OCI-LY1 (cell line): ENCODE data around the gene C12orf60.

Experiments
- H2AFZ ChIP-seq: fragments of 200-600 bp; sonication (generic), shearing (Covaris generic); 2 replicates; pipeline ENCODE4 v1.6.0; 2014; ENCODE audit warnings: antibody characterized with exemption, mild to moderate bottlenecking, low read length
- H3F3A ChIP-seq: fragments of 200-600 bp; sonication (generic), shearing (Covaris generic); 2 replicates; pipeline ENCODE4 v1.6.0; 2014; ENCODE audit warnings: mild to moderate bottlenecking, antibody characterized with exemption, low read length, moderate library complexity; ENCODE audit not compliant: insufficient read depth
- H3K27ac ChIP-seq: fragments of 200-600 bp; sonication (generic); 2 replicates; pipeline ENCODE4 v1.5.1; 2014; ENCODE audit warnings: low read length, mixed run types, mild to moderate bottlenecking, low read depth; ENCODE audit not compliant: poor library complexity, severe bottlenecking
- H3K27me3 ChIP-seq: fragments of 200-600 bp; sonication (generic); 2 replicates; pipeline ENCODE4 v1.6.0; 2014; ENCODE audit warnings: antibody characterized with exemption, mild to moderate bottlenecking, low read length, moderate library complexity; ENCODE audit not compliant: insufficient read depth
- H3K36me3 ChIP-seq: fragments of 200-600 bp; sonication (generic); 2 replicates; pipeline ENCODE4 v1.6.1; 2014; ENCODE audit warnings: mild to moderate bottlenecking, antibody characterized with exemption, low read length, moderate library complexity, mixed read lengths; ENCODE audit not compliant: insufficient read depth
- H3K4me1 ChIP-seq: fragments of 200-600 bp; sonication (generic); 2 replicates; pipeline ENCODE4 v1.5.1; 2014; ENCODE audit warnings: mild to moderate bottlenecking, low read length, moderate library complexity; ENCODE audit not compliant: insufficient read depth, severe bottlenecking
- H3K4me2 ChIP-seq: fragments of 200-600 bp; sonication (generic), shearing (Covaris generic); 2 replicates; pipeline ENCODE4 v1.6.1; 2014; ENCODE audit warnings: low read length
- H3K4me3 ChIP-seq: fragments of 200-600 bp; sonication (generic); 2 replicates; pipeline ENCODE4 v1.5.1; 2014; ENCODE audit warnings: low read length, low read depth, mild to moderate bottlenecking, mixed read lengths; ENCODE audit not compliant: poor library complexity, severe bottlenecking
- H3K79me2 ChIP-seq: fragments of 200-600 bp; shearing (Covaris generic); 2 replicates; pipeline ENCODE4 v1.6.1; 2016; ENCODE audit warnings: mixed run types, low read length, mixed read lengths; ENCODE audit not compliant: insufficient read depth
- H3K9ac ChIP-seq: fragments of 200-600 bp; sonication (generic), shearing (Covaris generic); 2 replicates; pipeline ENCODE4 v1.6.1; 2014; ENCODE audit warnings: mild to moderate bottlenecking, low read length, mixed read lengths
- H3K9me2 ChIP-seq: fragments of 200-600 bp; sonication (generic), shearing (Covaris generic); 2 replicates; pipeline ENCODE4 v1.6.1; 2014; ENCODE audit warnings: low read depth, mild to moderate bottlenecking, low read length, mixed read lengths
- H3K9me3 ChIP-seq: fragments of 200-600 bp; shearing (Covaris generic); 2 replicates; pipeline ENCODE4 v1.6.1; 2014; ENCODE audit warnings: low read length, mixed read lengths
- H4K20me1 ChIP-seq: fragments of 200-600 bp; sonication (generic), shearing (Covaris generic); 2 replicates; pipeline ENCODE4 v1.6.0; 2016; ENCODE audit warnings: mild to moderate bottlenecking, low read length; ENCODE audit not compliant: insufficient read depth
- CTCF ChIP-seq: fragments of 200-600 bp; sonication (generic), shearing (Covaris generic); IDR thresholded peaks from 2 replicates; pipeline ENCODE4 v1.5.1; 2017; ENCODE audit warnings: mild to moderate bottlenecking, antibody characterized with exemption, low read length, moderate library complexity, mixed read lengths
- EZH2 ChIP-seq: fragments of 200-600 bp; sonication (generic), shearing (Covaris generic); IDR thresholded peaks from 2 replicates; pipeline ENCODE4 v1.8.0; 2017; ENCODE audit warnings: borderline replicate concordance, mixed run types, mild to moderate bottlenecking, antibody characterized with exemption, low read length, moderate library complexity, mixed read lengths

The C12orf60 gene

GRCh38 chr12:14850929-14851663 lies 47.6 kb downstream of the C12orf60 start:
- H3K4me3 ChIP-seq = no peak overlapping the region
- H3K27ac ChIP-seq = peak overlapping the region; percentile 57
- H3K36me3 ChIP-seq = no peaks in the 10 kb centered on the region
- H3K9ac ChIP-seq = no peak overlapping the region
- H3K79me2 ChIP-seq = no peaks in the 10 kb centered on the region
- no peaks in the 10 kb centered on the region for H3F3A ChIP-seq
- H3K9me2 ChIP-seq = no peaks in the 10 kb centered on the region
- H3K4me1 ChIP-seq = peaks cover 34% of the 10 kb centered on the region
- H2AFZ ChIP-seq = no peak overlapping the region
- H4K20me1 ChIP-seq = no peaks in the 10 kb centered on the region
- no peaks in the 10 kb centered on the region for H3K9me3 ChIP-seq
- TF ChIP-seq CTCF (no peak), EZH2 (no peak)
- H3K4me2 ChIP-seq = no peak overlapping the region
- H3K27me3 ChIP-seq = no peaks in the 10 kb centered on the region

- H3K4me1 ChIP-seq = peaks cover 34% of the 10 kb centered on the region
- H3K4me2 ChIP-seq = no peak overlapping the region
- no peak overlapping the region for H3K4me3 ChIP-seq
- no peaks in the 10 kb centered on the region for H4K20me1 ChIP-seq
- H3K9me2 ChIP-seq = no peaks in the 10 kb centered on the region
- no peaks in the 10 kb centered on the region for H3F3A ChIP-seq
- no peak overlapping the region for H2AFZ ChIP-seq
- TF ChIP-seq EZH2 (no peak), CTCF (no peak)
- H3K9me3 ChIP-seq = no peaks in the 10 kb centered on the region
- no peaks in the 10 kb centered on the region; the same call in 1 of the 2 replicates for H3K36me3 ChIP-seq
- no peak overlapping the region for H3K9ac ChIP-seq
- H3K79me2 ChIP-seq = no peaks in the 10 kb centered on the region
- H3K27me3 ChIP-seq = no peaks in the 10 kb centered on the region
- peak overlapping the region; percentile 33 for H3K27ac ChIP-seq
Observed at GRCh38 chr12:14852880-14853279, 49.4 kb downstream of the C12orf60 start.

- H3K9me2 ChIP-seq = no peaks in the 10 kb centered on the region
- H3K4me3 ChIP-seq = no peak overlapping the region
- no peaks in the 10 kb centered on the region for H4K20me1 ChIP-seq
- no peaks in the 10 kb centered on the region for H3F3A ChIP-seq
- no peak overlapping the region for H2AFZ ChIP-seq
- H3K9ac ChIP-seq = no peak overlapping the region
- H3K27me3 ChIP-seq = no peaks in the 10 kb centered on the region
- no peak overlapping the region for H3K4me2 ChIP-seq
- H3K27ac ChIP-seq = peak overlapping the region; percentile 68
- H3K9me3 ChIP-seq = no peaks in the 10 kb centered on the region
- TF ChIP-seq EZH2 (no peak), CTCF (no peak)
- peaks cover 34% of the 10 kb centered on the region for H3K4me1 ChIP-seq
- no peaks in the 10 kb centered on the region for H3K79me2 ChIP-seq
- H3K36me3 ChIP-seq = no peaks in the 10 kb centered on the region; the same call in 1 of the 2 replicates
Observed at GRCh38 chr12:14853961-14854360, 50.5 kb downstream of the C12orf60 start.
